ENCODE measurements around the gene CTNNA3.

GRCh38 chr10:66982792-66983474 lies 713.1 kb downstream of the CTNNA3 start:
- TF ChIP-seq SRF (IDR thresholded peaks at IDR 0.05; ENCODE audit: low read depth) = no peak
- no peak for TF ChIP-seq CTCF (IDR thresholded peaks at IDR 0.05 in 2 of 3, conservative IDR thresholded peaks at IDR 0.05 in 1 of 3; ENCODE audit: borderline replicate concordance in 1 of 3, insufficient read depth in 1 of 3, low read depth in 2 of 3, low read length in 2 of 3)
- no peak for TF ChIP-seq POLR2AphosphoS5 (IDR thresholded peaks at IDR 0.05; ENCODE audit: low read depth, low read length)
- no peak for TF ChIP-seq SP1 (IDR thresholded peaks at IDR 0.05; ENCODE audit: low read depth)
- TF ChIP-seq YY1 (IDR thresholded peaks at IDR 0.05; ENCODE audit: extremely low read depth, insufficient replicate concordance, low read depth, low read length) = no peak
- no peak for TF ChIP-seq POLR2A (IDR thresholded peaks at IDR 0.05; ENCODE audit: borderline replicate concordance, extremely low read depth, insufficient read depth, insufficient read length)
- no peak for TF ChIP-seq CEBPB (IDR thresholded peaks at IDR 0.05; ENCODE audit: low read depth)
- TF ChIP-seq EZH2phosphoT487 (IDR thresholded peaks at IDR 0.05; ENCODE audit: borderline replicate concordance) = no peak
- TF ChIP-seq RAD21 (IDR thresholded peaks at IDR 0.05; ENCODE audit: low read depth) = no peak
- no peak for TF ChIP-seq REST (IDR thresholded peaks at IDR 0.05; ENCODE audit: low read depth)
